Measurements from ENCODE around the gene TMEM156. TPM values are rescaled to one million over a fixed set of nuclear protein-coding genes. Genes with fewer than 3 reads are reported as not detected.
"Not testable (repeated sequence)": the region's sequence is repeated elsewhere in the genome, so short reads cannot be mapped to it uniquely, and the experiment has no call there.

The TMEM156 gene
- total RNA-seq, 2 donors from 2014 or later: 25.7 to 37.9 TPM

DNA sequence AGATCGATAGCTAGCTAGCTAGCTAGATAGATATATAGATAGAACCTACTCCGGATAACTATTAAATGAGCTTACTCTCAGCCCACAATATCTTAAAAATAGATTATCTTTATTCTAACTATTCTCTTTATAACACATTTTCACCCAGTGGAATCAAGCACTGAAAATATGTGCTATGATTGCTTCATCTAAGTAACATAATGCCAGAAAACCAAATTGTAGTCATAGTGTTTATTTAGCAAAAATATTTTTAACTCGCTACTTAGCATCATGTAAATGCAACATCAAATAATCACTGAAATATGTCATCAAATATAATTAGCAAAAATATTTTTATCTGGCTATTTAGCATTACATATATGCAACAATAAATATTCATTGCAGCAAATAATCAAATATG lies 1.5 kb downstream of the TMEM156 start:
- no peaks in the 10 kb centered on the region for H3K9me3 Mint-ChIP-seq
- H3K4me1 Mint-ChIP-seq: peaks cover 8% of the 10 kb centered on the region
- H3K36me3 Mint-ChIP-seq (ENCODE audit: low read depth): peaks cover 6% of the 10 kb centered on the region
- no peak for ATAC-seq (replicated peaks)
- peak overlapping the region; percentile 77 for H3K27ac Mint-ChIP-seq
- H3K4me3 Mint-ChIP-seq: peak overlapping the region; percentile 84
- no peaks in the 10 kb centered on the region for H3K27me3 Mint-ChIP-seq

DNA sequence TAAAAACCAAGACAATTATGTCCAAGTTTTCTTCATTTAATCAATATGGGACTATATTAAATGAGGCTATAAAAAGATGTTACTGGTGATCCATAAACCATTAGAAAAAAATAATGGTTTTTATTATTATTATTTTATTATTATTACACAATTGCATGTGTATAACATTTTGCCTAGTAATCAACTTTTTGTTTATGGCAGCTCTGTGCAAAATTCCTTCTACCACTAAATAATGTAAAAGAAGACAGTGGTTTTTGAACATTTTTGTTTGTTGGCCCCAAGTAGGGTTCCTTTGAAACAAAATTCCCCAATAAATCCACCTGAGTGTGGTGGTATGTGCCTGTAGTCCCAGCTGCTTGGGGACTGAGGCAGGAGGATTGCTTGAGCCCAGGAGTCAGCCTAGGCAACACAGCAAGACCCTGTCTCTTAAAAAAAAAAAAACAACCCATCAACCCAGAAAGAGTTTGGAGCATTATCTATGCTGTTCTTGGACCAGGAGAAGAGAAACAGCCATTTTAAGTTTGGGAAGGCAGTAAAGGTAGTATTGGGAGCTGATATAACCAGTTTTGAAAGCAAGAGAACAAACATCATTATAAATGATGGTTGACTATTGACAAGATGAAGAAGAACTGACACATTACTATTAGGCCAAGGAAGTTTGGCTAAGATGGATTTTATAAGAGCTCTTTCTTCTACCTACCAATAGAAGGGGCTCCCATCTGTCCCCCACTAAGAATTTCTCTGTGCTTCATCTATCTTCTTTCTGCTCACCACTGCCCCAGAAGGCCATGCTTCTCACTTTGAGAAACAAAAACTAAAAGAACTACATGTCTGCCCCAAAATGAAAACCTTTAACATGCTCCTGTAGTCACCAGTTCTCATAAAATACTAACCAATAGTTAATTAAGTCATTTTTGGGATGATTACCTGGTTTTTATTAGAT lies 2.2 kb downstream of the TMEM156 start:
- peak; percentile 12 for ATAC-seq (replicated peaks)
- Mint-ChIP-seq H3K27ac (peak overlapping the region; percentile 77), H3K4me3 (peak overlapping the region; percentile 84), H3K27me3 (no peaks in the 10 kb centered on the region), H3K4me1 (peaks cover 8% of the 10 kb centered on the region), H3K36me3 (ENCODE audit: low read depth) (peaks cover 12% of the 10 kb centered on the region), H3K9me3 (no peaks in the 10 kb centered on the region)

- peaks cover 13% of the 10 kb centered on the region for H3K4me1 Mint-ChIP-seq
- H3K36me3 Mint-ChIP-seq (ENCODE audit: low read depth): peaks cover 27% of the 10 kb centered on the region
- ATAC-seq (replicated peaks): no peak
- H3K4me3 Mint-ChIP-seq: no peak overlapping the region
- H3K27ac Mint-ChIP-seq: no peak overlapping the region
- no peaks in the 10 kb centered on the region for H3K27me3 Mint-ChIP-seq
- peaks cover 4% of the 10 kb centered on the region for H3K9me3 Mint-ChIP-seq
Observed at GRCh38 chr4:39026096-39026495, 6.1 kb downstream of the TMEM156 start.

DNA sequence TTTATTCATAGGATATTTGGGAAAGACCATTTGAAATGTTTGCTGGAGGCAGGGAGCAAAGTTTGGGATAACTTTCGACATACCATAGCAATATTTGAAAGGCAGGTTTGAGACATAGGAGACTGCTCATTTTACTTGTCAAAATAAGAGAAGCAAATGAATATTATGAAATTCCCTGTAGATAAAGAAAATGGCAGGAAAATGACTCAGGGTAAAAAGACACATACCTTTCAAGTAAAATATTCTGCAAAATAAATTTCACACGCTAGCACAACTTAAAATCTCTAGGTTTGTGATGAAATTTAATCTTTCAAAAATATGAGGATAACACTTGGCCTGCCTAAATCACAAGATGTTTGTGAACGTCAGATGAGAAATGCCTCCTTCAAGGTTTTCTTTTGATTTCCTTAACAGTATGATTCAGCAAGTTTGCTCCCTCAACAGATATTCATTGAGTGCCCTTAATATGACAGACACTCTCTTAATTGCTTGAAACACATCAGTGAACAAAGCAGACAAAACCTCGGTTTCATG lies 6.6 kb downstream of the TMEM156 start:
- Mint-ChIP-seq H3K9me3 (peaks cover 4% of the 10 kb centered on the region), H3K4me3 (no peak overlapping the region), H3K4me1 (peaks cover 13% of the 10 kb centered on the region), H3K27ac (no peak overlapping the region), H3K36me3 (ENCODE audit: low read depth) (peaks cover 27% of the 10 kb centered on the region), H3K27me3 (no peaks in the 10 kb centered on the region)
- ATAC-seq (replicated peaks): no peak

- H3K4me1 Mint-ChIP-seq: peaks cover 13% of the 10 kb centered on the region
- H3K27ac Mint-ChIP-seq: no peak overlapping the region
- no peaks in the 10 kb centered on the region for H3K27me3 Mint-ChIP-seq
- peaks cover 27% of the 10 kb centered on the region for H3K36me3 Mint-ChIP-seq (ENCODE audit: low read depth)
- no peak for ATAC-seq (replicated peaks)
- H3K9me3 Mint-ChIP-seq: peaks cover 4% of the 10 kb centered on the region
- H3K4me3 Mint-ChIP-seq: peak overlapping the region; percentile 19
Observed at GRCh38 chr4:39024311-39024865, 7.8 kb downstream of the TMEM156 start.

DNA sequence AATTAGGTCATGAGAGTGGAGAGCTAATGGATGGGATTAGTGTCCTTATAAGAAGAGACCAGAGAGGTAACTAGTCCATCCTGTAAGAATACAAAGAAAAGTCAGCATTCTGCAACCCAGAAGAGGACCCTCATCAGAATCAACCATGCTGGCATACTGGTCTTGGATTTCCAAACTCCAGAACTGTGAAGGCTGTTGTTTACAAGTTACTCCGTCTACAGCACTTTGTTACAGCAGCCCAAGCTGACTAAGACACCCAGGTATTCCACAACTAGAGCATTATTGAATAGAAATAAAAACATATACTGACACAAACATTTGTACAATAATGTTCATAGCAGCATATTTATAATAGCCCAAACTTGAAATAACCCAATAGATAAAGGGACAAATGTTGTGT lies 9.2 kb downstream of the TMEM156 start:
- no peak for ATAC-seq (replicated peaks)
- Mint-ChIP-seq H3K4me1 (peaks cover 5% of the 10 kb centered on the region), H3K27me3 (no peaks in the 10 kb centered on the region), H3K4me3 (no peak overlapping the region), H3K27ac (no peak overlapping the region), H3K36me3 (ENCODE audit: low read depth) (peaks cover 31% of the 10 kb centered on the region), H3K9me3 (peaks cover 4% of the 10 kb centered on the region)

DNA sequence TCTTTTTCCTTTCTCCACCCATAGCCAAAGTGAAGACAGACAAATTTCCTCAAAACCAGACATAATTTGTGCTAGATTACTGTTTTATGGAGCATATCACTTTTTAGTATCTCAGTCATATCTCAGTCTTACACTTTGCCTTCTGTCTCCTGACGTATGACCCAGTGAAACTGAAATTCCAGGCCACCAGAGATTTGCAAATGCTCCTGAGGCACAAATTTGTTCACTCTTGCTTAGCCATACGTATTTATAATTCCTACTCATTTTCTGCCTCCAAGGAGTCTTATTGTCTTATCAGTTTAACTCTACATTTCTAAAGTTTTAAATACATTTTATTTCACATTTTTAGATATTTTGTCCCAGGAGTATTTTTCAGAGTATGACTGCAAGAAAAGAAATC lies 10.0 kb downstream of the TMEM156 start:
- H3K4me3 Mint-ChIP-seq: no peak overlapping the region

DNA sequence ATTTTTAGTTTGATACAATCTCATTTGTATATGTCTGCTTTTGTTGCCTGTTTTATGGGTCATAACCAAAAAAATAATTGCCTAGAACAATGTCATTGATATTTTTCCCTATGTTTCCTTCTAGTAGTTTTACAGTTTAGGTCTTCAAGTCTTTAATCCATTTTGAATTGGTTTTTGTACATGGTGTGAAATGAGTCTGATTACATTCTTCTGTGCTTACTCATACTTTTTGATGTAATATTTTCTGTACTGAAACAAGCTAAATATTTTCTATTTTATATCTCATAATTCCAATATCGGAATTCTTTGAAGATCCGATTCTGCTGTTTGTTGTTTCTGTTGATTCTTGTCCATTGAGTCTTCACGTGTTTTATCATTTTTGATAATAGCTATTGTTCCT lies 10.6 kb downstream of the TMEM156 start:
- Mint-ChIP-seq H3K4me3 (no peak overlapping the region), H3K27ac (no peak overlapping the region), H3K36me3 (ENCODE audit: low read depth) (peaks cover 42% of the 10 kb centered on the region), H3K9me3 (peaks cover 4% of the 10 kb centered on the region), H3K4me1 (peaks cover 5% of the 10 kb centered on the region), H3K27me3 (no peaks in the 10 kb centered on the region)
- no peak for ATAC-seq (replicated peaks)

More for the DNA sequence above, 10.0 kb downstream of the TMEM156 start:
- Mint-ChIP-seq H3K9me3 (peaks cover 4% of the 10 kb centered on the region), H3K27ac (no peak overlapping the region), H3K27me3 (no peaks in the 10 kb centered on the region), H3K4me1 (peaks cover 5% of the 10 kb centered on the region), H3K36me3 (ENCODE audit: low read depth) (peaks cover 39% of the 10 kb centered on the region)
- ATAC-seq (replicated peaks): no peak

DNA sequence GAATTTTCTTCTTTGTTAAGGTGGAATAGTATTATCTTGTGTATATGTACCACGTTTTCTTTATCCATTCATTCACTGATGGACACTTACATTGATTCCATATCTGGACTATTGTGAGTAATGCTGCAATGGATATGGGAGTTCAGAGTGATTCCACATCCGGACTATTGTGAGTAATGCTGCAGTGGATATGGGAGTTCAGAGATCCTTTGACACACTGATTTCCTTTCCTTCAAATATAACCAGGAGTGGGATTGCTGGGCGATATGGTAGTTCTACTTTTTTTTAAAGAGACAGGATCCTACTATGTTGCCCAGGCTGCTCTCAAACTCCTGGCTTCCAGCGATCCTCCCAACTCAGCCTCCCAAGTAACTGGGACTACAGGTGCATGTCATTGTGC lies 12.1 kb downstream of the TMEM156 start:
- Mint-ChIP-seq H3K4me1 (peaks cover 5% of the 10 kb centered on the region), H3K4me3 (no peak overlapping the region), H3K9me3 (peaks cover 8% of the 10 kb centered on the region), H3K27ac (no peak overlapping the region), H3K27me3 (no peaks in the 10 kb centered on the region), H3K36me3 (ENCODE audit: low read depth) (peaks cover 53% of the 10 kb centered on the region)
- ATAC-seq (replicated peaks): no peak

- Mint-ChIP-seq H3K4me1 (peaks cover 26% of the 10 kb centered on the region), H3K9me3 (peaks cover 5% of the 10 kb centered on the region), H3K36me3 (ENCODE audit: low read depth) (peaks cover 55% of the 10 kb centered on the region), H3K27me3 (no peaks in the 10 kb centered on the region), H3K4me3 (no peak overlapping the region), H3K27ac (no peak overlapping the region)
- ATAC-seq (replicated peaks): no peak
Observed at GRCh38 chr4:39014028-39014427, 18.2 kb downstream of the TMEM156 start.

- Mint-ChIP-seq H3K36me3 (ENCODE audit: low read depth) (peaks cover 34% of the 10 kb centered on the region), H3K9me3 (no peaks in the 10 kb centered on the region)
Observed at GRCh38 chr4:39004758-39005157, 27.5 kb downstream of the TMEM156 start.

DNA sequence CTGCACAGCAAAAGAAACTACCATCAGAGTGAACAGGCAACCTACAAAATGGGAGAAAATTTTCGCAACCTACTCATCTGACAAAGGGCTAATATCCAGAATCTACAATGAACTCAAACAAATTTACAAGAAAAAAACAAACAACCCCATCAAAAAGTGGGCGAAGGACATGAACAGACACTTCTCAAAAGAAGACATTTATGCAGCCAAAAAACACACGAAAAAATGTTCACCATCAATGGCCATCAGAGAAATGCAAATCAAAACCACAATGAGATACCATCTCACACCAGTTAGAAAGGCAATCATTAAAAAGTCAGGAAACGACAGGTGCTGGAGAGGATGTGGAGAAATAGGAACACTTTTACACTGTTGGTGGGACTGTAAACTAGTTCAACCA lies 30.2 kb downstream of the TMEM156 start:
- H3K36me3 Mint-ChIP-seq (ENCODE audit: low read depth): peaks cover 54% of the 10 kb centered on the region
- not testable (repeated sequence) for ATAC-seq (replicated peaks); H3K4me3 Mint-ChIP-seq; H3K9me3 Mint-ChIP-seq; H3K4me1 Mint-ChIP-seq; H3K27ac Mint-ChIP-seq; H3K27me3 Mint-ChIP-seq

More at GRCh38 chr4:39004758-39005157, 27.5 kb downstream of the TMEM156 start:
- H3K27me3 Mint-ChIP-seq: no peaks in the 10 kb centered on the region
- ATAC-seq (replicated peaks): no peak
- H3K27ac Mint-ChIP-seq: peak overlapping the region; percentile 68
- peaks cover 21% of the 10 kb centered on the region for H3K4me1 Mint-ChIP-seq
- peak overlapping the region; percentile 31 for H3K4me3 Mint-ChIP-seq

GRCh38 chr4:38995660-38996005 lies 36.6 kb downstream of the TMEM156 start:
- Mint-ChIP-seq H3K27ac (no peak overlapping the region), H3K36me3 (ENCODE audit: low read depth) (peaks cover 83% of the 10 kb centered on the region)

GRCh38 chr4:38994135-38994534 lies 38.1 kb downstream of the TMEM156 start:
- H3K4me1 Mint-ChIP-seq: peaks cover 12% of the 10 kb centered on the region
- H3K36me3 Mint-ChIP-seq (ENCODE audit: low read depth): peaks cover 84% of the 10 kb centered on the region
- no peak for ATAC-seq (replicated peaks)
- no peaks in the 10 kb centered on the region for H3K9me3 Mint-ChIP-seq
- H3K27me3 Mint-ChIP-seq: no peaks in the 10 kb centered on the region
- H3K27ac Mint-ChIP-seq: peak overlapping the region; percentile 15
- no peak overlapping the region for H3K4me3 Mint-ChIP-seq

More at GRCh38 chr4:38995660-38996005, 36.6 kb downstream of the TMEM156 start:
- Mint-ChIP-seq H3K4me1 (peaks cover 9% of the 10 kb centered on the region), H3K27me3 (no peaks in the 10 kb centered on the region), H3K9me3 (no peaks in the 10 kb centered on the region), H3K4me3 (no peak overlapping the region)
- no peak for ATAC-seq (replicated peaks)

- Mint-ChIP-seq H3K27ac (peak overlapping the region; percentile 15), H3K27me3 (no peaks in the 10 kb centered on the region), H3K4me1 (peaks cover 15% of the 10 kb centered on the region), H3K36me3 (ENCODE audit: low read depth) (peaks cover 86% of the 10 kb centered on the region), H3K4me3 (no peak overlapping the region), H3K9me3 (no peaks in the 10 kb centered on the region)
- no peak for ATAC-seq (replicated peaks)
Observed at GRCh38 chr4:38993683-38994082, 38.5 kb downstream of the TMEM156 start.
